Fibroblast of lung (primary cell): ENCODE results near the gene WDR88. TPM values are rescaled to one million over a fixed set of nuclear protein-coding genes. Genes with fewer than 3 reads are reported as not detected.

Experiments used
- DNase-seq, 2 donors: peaks; one replicate each; pipeline versions ENCODE4 v3.0.0 to v3.0.0-alpha.2; 2010; ENCODE audit warnings: low read depth in 2 of 2
- H2AFZ ChIP-seq: 2 replicates; pipeline ENCODE4 v1.5.1; 2012; ENCODE audit warnings: low read length, control low read depth, inconsistent platforms
- H3K27ac ChIP-seq: 2 replicates; pipeline ENCODE4 v1.5.1; 2011; ENCODE audit warnings: low read length, control low read depth; ENCODE audit not compliant: insufficient read depth
- H3K27me3 ChIP-seq: 2 replicates; pipeline ENCODE4 v1.5.1; 2011; ENCODE audit warnings: mild to moderate bottlenecking, low read length; ENCODE audit not compliant: control insufficient read depth, insufficient read depth
- H3K36me3 ChIP-seq: 2 replicates; pipeline ENCODE4 v1.5.1; 2011; ENCODE audit warnings: low read length; ENCODE audit not compliant: control insufficient read depth, insufficient read depth
- H3K4me1 ChIP-seq: 2 replicates; pipeline ENCODE4 v1.5.1; 2011; ENCODE audit warnings: low read length; ENCODE audit not compliant: control insufficient read depth, insufficient read depth; ENCODE audit errors: extremely low read depth
- H3K4me2 ChIP-seq: 2 replicates; pipeline ENCODE4 v1.5.1; 2011; ENCODE audit warnings: low read length, control low read depth; ENCODE audit not compliant: insufficient read depth; ENCODE audit errors: extremely low read depth
- H3K4me3 ChIP-seq, 4 experiments: fragments of 200-600 bp in 1 of 4; sonication (generic) in 1 of 4; replicated peaks in 1 of 4; 2 replicates each; pipeline ENCODE4 v1.5.1; 2011 to 2016; ENCODE audit warnings: low read length in 4 of 4, low read depth in 3 of 4, mild to moderate bottlenecking in 3 of 4, control low read depth in 2 of 4, inconsistent platforms in 1 of 4, mixed read lengths in 1 of 4; ENCODE audit not compliant: insufficient read depth in 1 of 4; ENCODE audit errors: control extremely low read depth in 1 of 4
- H3K79me2 ChIP-seq: 2 replicates; pipeline ENCODE4 v1.5.1; 2012; ENCODE audit warnings: mild to moderate bottlenecking, low read length, inconsistent platforms; ENCODE audit not compliant: control insufficient read depth, insufficient read depth
- H3K9ac ChIP-seq: 2 replicates; pipeline ENCODE4 v1.5.1; 2011; ENCODE audit warnings: mild to moderate bottlenecking, low read length, control low read depth; ENCODE audit not compliant: insufficient read depth
- H3K9me3 ChIP-seq: 2 replicates; pipeline ENCODE4 v1.5.1; 2012; ENCODE audit warnings: low read depth, low read length; ENCODE audit not compliant: control insufficient read depth, insufficient read depth
- H4K20me1 ChIP-seq: 2 replicates; pipeline ENCODE4 v1.5.1; 2011; ENCODE audit warnings: low read length; ENCODE audit not compliant: control insufficient read depth, insufficient read depth; ENCODE audit errors: extremely low read depth
- EZH2 ChIP-seq: IDR thresholded peaks from 2 replicates; pipeline ENCODE4 v1.5.1; 2012; ENCODE audit warnings: low read length, control low read depth, mild to moderate bottlenecking; ENCODE audit errors: missing control alignments
- polyA plus RNA-seq, 2 donors: library from polyadenylated mRNA; depleted of rRNA in 1 of 2; stranded (reverse) in 1 of 2; unstranded in 1 of 2; fragments of >200 nt; gene quantifications; 2 replicates each; pipeline ENCODE4 v1.2.1, GENCODE V29; 2011 to 2012; ENCODE audit warnings: missing spikeins in 1 of 2
- total RNA-seq: library from RNA; depleted of rRNA; stranded (reverse); fragments of >200 nt; gene quantifications from 2 replicates; pipeline ENCODE4 v1.2.1, GENCODE V29; 2014
- TF ChIP-seq, protein P1 (sequence below), 2 donors: IDR thresholded peaks in 1 of 2; conservative IDR thresholded peaks in 1 of 2; 1 replicate in 1 of 2; 2 replicates in 1 of 2; pipeline ENCODE4 v1.5.1; 2011 to 2012; ENCODE audit warnings: low read length in 2 of 2, control low read depth in 1 of 2, inconsistent platforms in 1 of 2, low read depth in 1 of 2, mild to moderate bottlenecking in 1 of 2

WDR88 gene
- total and polyA plus RNA-seq, 2 donors (not counting 1 experiment from before 2014, with no cell fraction given): not detected

DNA sequence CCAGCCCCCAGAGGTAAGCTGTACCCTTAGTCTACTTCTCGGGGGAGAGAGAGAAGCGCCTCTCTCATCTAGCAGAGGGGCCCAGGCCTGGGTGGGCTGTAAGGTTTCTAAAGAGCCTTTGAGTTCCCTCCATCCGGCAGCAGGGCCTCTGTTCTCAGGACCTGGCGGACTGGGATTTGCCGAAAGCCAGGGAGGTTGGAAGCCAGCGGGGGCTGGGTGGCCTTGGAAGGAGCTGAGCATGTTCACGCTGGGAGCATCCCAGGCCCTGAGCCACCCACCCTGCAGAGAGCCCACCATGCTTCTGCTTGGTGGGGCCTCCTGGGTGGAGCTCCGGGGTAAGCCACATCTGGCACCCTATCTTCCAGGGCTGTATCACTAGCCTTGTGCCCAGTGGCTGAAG is 86.0 kb downstream of the WDR88 start:
- no peak overlapping the region for H3K27ac ChIP-seq
- DNase-seq: no peak
- no peak overlapping the region for H2AFZ ChIP-seq
- H3K4me3 ChIP-seq: no peak overlapping the region
- H3K9me3 ChIP-seq: no peaks in the 10 kb centered on the region
- no peaks in the 10 kb centered on the region for H3K79me2 ChIP-seq
- H3K36me3 ChIP-seq: no peaks in the 10 kb centered on the region
- no peaks in the 10 kb centered on the region for H3K4me1 ChIP-seq
- H3K4me2 ChIP-seq: no peak overlapping the region
- H3K27me3 ChIP-seq: no peaks in the 10 kb centered on the region
- no peaks in the 10 kb centered on the region for H4K20me1 ChIP-seq
- TF ChIP-seq EZH2: no peak
- TF ChIP-seq, protein P1, sequence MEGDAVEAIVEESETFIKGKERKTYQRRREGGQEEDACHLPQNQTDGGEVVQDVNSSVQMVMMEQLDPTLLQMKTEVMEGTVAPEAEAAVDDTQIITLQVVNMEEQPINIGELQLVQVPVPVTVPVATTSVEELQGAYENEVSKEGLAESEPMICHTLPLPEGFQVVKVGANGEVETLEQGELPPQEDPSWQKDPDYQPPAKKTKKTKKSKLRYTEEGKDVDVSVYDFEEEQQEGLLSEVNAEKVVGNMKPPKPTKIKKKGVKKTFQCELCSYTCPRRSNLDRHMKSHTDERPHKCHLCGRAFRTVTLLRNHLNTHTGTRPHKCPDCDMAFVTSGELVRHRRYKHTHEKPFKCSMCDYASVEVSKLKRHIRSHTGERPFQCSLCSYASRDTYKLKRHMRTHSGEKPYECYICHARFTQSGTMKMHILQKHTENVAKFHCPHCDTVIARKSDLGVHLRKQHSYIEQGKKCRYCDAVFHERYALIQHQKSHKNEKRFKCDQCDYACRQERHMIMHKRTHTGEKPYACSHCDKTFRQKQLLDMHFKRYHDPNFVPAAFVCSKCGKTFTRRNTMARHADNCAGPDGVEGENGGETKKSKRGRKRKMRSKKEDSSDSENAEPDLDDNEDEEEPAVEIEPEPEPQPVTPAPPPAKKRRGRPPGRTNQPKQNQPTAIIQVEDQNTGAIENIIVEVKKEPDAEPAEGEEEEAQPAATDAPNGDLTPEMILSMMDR (conservative IDR thresholded peaks at IDR 0.05 in 1 of 2, IDR thresholded peaks at IDR 0.05 in 1 of 2; ENCODE audit: low read depth in 1 of 2, low read length in 2 of 2): no peak
- no peak overlapping the region for H3K9ac ChIP-seq

DNA sequence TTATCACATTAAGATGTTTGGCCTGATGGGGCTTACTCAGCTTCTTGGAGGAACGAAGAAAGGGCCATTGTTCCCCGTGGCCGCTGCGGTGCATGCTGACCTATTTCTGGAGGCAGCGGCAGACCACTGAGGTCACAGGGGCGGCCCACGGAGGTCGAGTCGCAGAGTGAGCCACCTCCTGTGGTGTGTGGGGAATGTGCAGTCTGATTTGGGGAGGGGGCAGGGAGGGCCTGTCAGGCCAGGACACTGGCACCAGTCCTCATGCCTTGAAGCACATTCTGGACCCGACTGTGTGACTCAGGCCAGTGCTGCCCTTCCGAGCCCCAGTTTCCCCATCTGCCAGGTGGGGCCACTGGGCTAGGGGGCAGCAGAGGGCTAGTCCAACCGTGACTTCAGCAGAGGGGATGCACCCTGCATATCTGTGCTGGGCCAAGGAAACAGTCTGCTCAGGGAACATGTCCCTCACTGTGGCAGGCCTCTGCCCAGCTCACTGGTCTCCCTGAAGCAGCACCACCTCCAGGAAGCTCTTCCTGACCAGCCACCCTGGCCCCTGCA is 87.4 kb downstream of the WDR88 start:
- Histone ChIP-seq H3K4me2 (no peak overlapping the region), H3K9ac (no peak overlapping the region), H3K27ac (no peak overlapping the region), H3K27me3 (peaks cover 5% of the 10 kb centered on the region), H2AFZ (no peak overlapping the region), H3K4me3 (no peak overlapping the region), H3K4me1 (no peaks in the 10 kb centered on the region), H4K20me1 (no peaks in the 10 kb centered on the region), H3K9me3 (no peaks in the 10 kb centered on the region), H3K79me2 (no peaks in the 10 kb centered on the region), H3K36me3 (no peaks in the 10 kb centered on the region)
- TF ChIP-seq, protein P1 (conservative IDR thresholded peaks at IDR 0.05 in 1 of 2, IDR thresholded peaks at IDR 0.05 in 1 of 2; ENCODE audit: low read depth in 1 of 2, low read length in 2 of 2): peak in 1 of 2 donors; percentile 24
- no peak for TF ChIP-seq EZH2
- DNase-seq: peak in 1 of 2 donors; percentile 88

DNA sequence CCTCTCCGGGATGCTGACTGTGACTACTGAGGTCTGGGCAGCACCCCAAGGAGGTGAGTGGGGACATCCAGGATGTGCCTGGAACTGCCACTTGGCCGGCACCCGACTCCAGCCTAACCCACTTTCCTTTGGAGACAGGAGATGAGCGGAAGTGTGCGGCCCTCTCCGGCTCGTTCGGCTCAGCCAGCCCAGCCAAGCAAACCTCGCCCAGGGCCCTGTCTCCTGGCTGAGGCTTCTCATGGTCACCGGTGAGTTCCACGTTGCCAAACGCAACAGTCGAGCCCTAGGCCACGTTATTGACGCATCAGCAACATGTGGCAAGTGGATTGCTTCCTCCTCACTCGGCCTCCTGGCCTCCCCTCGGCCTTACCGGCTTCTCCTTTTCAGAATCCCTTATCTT is 88.2 kb downstream of the WDR88 start:
- Histone ChIP-seq H3K4me2 (no peak overlapping the region), H3K9me3 (no peaks in the 10 kb centered on the region), H2AFZ (no peak overlapping the region), H3K4me3 (no peak overlapping the region), H3K4me1 (no peaks in the 10 kb centered on the region), H4K20me1 (no peaks in the 10 kb centered on the region), H3K36me3 (no peaks in the 10 kb centered on the region), H3K9ac (no peak overlapping the region), H3K27ac (no peak overlapping the region), H3K27me3 (peaks cover 12% of the 10 kb centered on the region), H3K79me2 (no peaks in the 10 kb centered on the region)
- DNase-seq: no peak
- TF ChIP-seq, protein P1 (conservative IDR thresholded peaks at IDR 0.05 in 1 of 2, IDR thresholded peaks at IDR 0.05 in 1 of 2; ENCODE audit: low read depth in 1 of 2, low read length in 2 of 2): no peak
- no peak for TF ChIP-seq EZH2
